ENCODE results near the gene ADGRL2.

ADGRL2 gene

GRCh38 chr1:81834268-81834667 is 33.5 kb downstream of the ADGRL2 start:
- WGBS = 93% methylated on average over 1 of the region's 2 CpGs

DNA sequence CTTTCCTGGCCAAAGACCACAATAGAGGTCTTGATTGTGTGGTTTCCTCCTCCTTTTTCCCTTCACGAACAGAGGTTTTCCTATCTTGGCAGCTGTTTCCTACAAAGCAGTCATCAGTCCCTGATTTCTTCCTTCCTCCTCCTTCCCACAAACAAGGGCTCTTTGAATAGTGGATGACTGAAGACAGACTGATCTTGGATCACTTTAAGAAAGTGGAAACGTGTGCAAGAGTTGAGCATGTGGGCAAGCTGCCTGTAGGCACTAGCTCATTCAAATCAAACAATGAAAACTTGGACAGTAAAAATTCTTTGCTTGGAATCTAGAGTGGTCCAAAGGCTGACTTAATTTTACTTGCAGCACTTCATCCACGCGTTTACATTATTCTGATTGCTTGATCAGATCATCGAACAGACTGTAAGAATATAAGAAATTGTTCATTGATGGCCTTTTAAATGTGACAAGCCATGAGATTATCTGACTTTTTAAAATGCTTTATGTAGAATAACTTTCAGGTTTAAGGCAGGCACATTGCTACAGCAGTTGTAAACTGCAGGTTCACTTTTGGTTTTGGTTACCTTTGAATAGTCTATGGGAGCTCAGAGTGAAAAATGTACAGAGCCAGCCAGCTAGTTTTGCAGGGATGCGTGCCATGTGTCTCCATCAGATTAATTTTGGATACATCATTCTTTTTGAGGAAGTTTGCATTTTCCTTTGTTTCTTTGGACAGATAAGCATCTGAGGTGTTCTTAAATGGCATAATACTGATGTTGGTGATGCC is 34.4 kb downstream of the ADGRL2 start:
- Histone ChIP-seq H3K27me3 (ENCODE audit: insufficient read depth, low read length) (no peaks in the 10 kb centered on the region), H3K4me3 (ENCODE audit: low read length) (no peak overlapping the region), H3K27ac (ENCODE audit: low read depth, low read length) (0 out of 2 replicates have a peak overlapping the region, but pooled peaks have one; percentile 5), H3K9ac (ENCODE audit: low read depth, low read length) (no peak overlapping the region), H3K9me3 (ENCODE audit: insufficient read depth, low read depth, low read length) (no peaks in the 10 kb centered on the region), H3K4me1 (ENCODE audit: insufficient read depth, low read length) (peaks cover 44% of the 10 kb centered on the region), H3K36me3 (ENCODE audit: insufficient read depth, low read length) (peaks cover 29% of the 10 kb centered on the region)
- 83% methylated on average over 6 of the region's 6 CpGs for WGBS

More at GRCh38 chr1:81834268-81834667, 33.5 kb downstream of the ADGRL2 start:
- Histone ChIP-seq H3K36me3 (ENCODE audit: insufficient read depth, low read length) (peaks cover 25% of the 10 kb centered on the region), H3K9ac (ENCODE audit: low read depth, low read length) (no peak overlapping the region), H3K27ac (ENCODE audit: low read depth, low read length) (no peak overlapping the region), H3K27me3 (ENCODE audit: insufficient read depth, low read length) (no peaks in the 10 kb centered on the region), H3K4me1 (ENCODE audit: insufficient read depth, low read length) (peaks cover 44% of the 10 kb centered on the region), H3K4me3 (ENCODE audit: low read length) (no peak overlapping the region), H3K9me3 (ENCODE audit: insufficient read depth, low read depth, low read length) (no peaks in the 10 kb centered on the region)

GRCh38 chr1:81836007-81836626 is 35.4 kb downstream of the ADGRL2 start:
- WGBS = 87% methylated on average over 4 of the region's 4 CpGs
- Histone ChIP-seq H3K4me1 (ENCODE audit: insufficient read depth, low read length) (peaks cover 44% of the 10 kb centered on the region), H3K36me3 (ENCODE audit: insufficient read depth, low read length) (peaks cover 39% of the 10 kb centered on the region), H3K9me3 (ENCODE audit: insufficient read depth, low read depth, low read length) (no peaks in the 10 kb centered on the region), H3K4me3 (ENCODE audit: low read length) (no peak overlapping the region), H3K9ac (ENCODE audit: low read depth, low read length) (no peak overlapping the region), H3K27me3 (ENCODE audit: insufficient read depth, low read length) (no peaks in the 10 kb centered on the region), H3K27ac (ENCODE audit: low read depth, low read length) (no peak overlapping the region; the same call in 1 of the 2 replicates)

DNA sequence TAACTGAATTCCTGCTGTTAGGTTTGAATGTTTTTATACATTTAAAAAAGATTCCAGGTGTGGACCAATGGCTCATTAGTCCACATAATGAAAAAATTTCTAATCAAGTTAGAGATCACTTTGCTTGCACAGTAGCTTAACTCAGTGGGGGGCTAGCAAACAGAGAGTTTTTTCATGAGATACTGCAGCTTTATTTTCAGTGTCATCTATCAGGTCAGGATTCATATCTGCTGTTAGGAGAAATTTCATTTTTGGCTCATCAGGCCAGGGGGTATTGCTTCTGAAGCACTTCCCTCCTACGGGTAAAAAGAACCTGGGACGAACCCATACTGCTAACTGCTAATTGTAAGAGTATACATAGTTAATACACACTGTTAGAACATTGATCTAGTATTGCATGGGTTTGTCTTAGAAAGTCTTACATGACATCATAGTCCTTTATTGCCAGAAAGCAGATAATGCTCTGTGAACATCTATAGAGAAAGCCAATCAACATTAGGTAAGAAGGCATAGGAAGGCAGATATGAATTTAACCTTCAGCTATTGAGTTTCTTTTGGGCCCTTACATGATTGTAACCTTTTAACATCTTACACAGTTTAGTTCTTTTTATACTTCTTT is 38.0 kb downstream of the ADGRL2 start:
- no peak overlapping the region for H3K27ac ChIP-seq (ENCODE audit: low read depth, low read length)
- H3K4me3 ChIP-seq (ENCODE audit: low read length) = no peak overlapping the region
- WGBS = 100% methylated on average over 1 of the region's 2 CpGs

GRCh38 chr1:81840805-81841204 is 40.1 kb downstream of the ADGRL2 start:
- peaks cover 76% of the 10 kb centered on the region for H3K36me3 ChIP-seq (ENCODE audit: insufficient read depth, low read length)
- H3K4me1 ChIP-seq (ENCODE audit: insufficient read depth, low read length) = peaks cover 11% of the 10 kb centered on the region; the same call in 1 of the 2 replicates
- no peak overlapping the region for H3K9ac ChIP-seq (ENCODE audit: low read depth, low read length)
- no peaks in the 10 kb centered on the region for H3K9me3 ChIP-seq (ENCODE audit: insufficient read depth, low read depth, low read length)
- WGBS = 97% methylated on average over 1 of the region's 1 CpG
- no peak overlapping the region for H3K27ac ChIP-seq (ENCODE audit: low read depth, low read length)
- H3K4me3 ChIP-seq (ENCODE audit: low read length) = no peak overlapping the region
- no peaks in the 10 kb centered on the region for H3K27me3 ChIP-seq (ENCODE audit: insufficient read depth, low read length)

More for the DNA sequence above, 38.0 kb downstream of the ADGRL2 start:
- Histone ChIP-seq H3K27me3 (ENCODE audit: insufficient read depth, low read length) (no peaks in the 10 kb centered on the region), H3K9me3 (ENCODE audit: insufficient read depth, low read depth, low read length) (no peaks in the 10 kb centered on the region), H3K36me3 (ENCODE audit: insufficient read depth, low read length) (peaks cover 56% of the 10 kb centered on the region), H3K9ac (ENCODE audit: low read depth, low read length) (no peak overlapping the region), H3K4me1 (ENCODE audit: insufficient read depth, low read length) (peaks cover 23% of the 10 kb centered on the region)

DNA sequence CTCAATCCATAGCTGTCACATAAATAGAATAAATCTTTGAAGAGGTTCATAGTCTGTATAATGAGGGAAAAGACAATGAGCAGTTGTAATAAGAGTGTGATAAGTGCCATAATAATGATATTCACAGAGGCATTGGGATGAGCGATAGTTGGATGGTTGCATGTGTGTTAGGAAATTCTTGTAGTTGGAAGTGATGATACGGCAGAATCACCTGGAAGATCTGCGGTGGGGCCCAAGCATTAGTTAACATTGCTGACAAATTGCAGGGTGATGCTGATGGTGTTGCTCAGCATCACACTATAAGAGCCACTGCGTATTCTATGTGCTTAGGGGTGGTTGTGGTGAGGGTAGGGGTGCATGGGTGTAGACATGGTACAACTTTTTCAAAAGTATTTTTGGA is 41.1 kb downstream of the ADGRL2 start:
- H3K9me3 ChIP-seq (ENCODE audit: insufficient read depth, low read depth, low read length) = no peaks in the 10 kb centered on the region
- peaks cover 17% of the 10 kb centered on the region for H3K4me1 ChIP-seq (ENCODE audit: insufficient read depth, low read length)
- H3K36me3 ChIP-seq (ENCODE audit: insufficient read depth, low read length) = peaks cover 82% of the 10 kb centered on the region
- H3K27ac ChIP-seq (ENCODE audit: low read depth, low read length) = no peak overlapping the region
- H3K9ac ChIP-seq (ENCODE audit: low read depth, low read length) = no peak overlapping the region
- 76% methylated on average over 4 of the region's 4 CpGs for WGBS
- H3K27me3 ChIP-seq (ENCODE audit: insufficient read depth, low read length) = no peaks in the 10 kb centered on the region
- H3K4me3 ChIP-seq (ENCODE audit: low read length) = no peak overlapping the region

DNA sequence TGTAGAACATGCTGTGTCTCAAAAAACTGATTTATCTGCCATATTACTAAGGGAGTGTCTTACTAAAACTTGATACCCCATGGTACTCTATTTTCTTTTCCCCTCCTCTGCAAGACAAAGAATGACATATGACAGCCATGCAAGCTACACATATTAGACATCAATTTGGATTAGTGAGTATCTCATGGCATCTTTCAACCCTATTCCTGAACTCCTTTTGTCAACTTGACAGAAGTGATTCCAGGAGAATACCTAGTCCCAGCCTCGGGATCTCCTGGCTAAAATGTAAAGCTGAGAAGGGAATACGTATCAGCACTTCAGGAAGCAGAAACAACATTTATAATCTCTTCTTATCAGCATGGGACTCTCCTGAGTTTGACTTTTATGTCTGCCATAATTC is 43.7 kb downstream of the ADGRL2 start:
- 91% methylated on average over 2 of the region's 2 CpGs for WGBS
- Histone ChIP-seq H3K9ac (ENCODE audit: low read depth, low read length) (no peak overlapping the region), H3K27me3 (ENCODE audit: insufficient read depth, low read length) (no peaks in the 10 kb centered on the region), H3K4me3 (ENCODE audit: low read length) (no peak overlapping the region), H3K27ac (ENCODE audit: low read depth, low read length) (no peak overlapping the region), H3K9me3 (ENCODE audit: insufficient read depth, low read depth, low read length) (no peaks in the 10 kb centered on the region), H3K4me1 (ENCODE audit: insufficient read depth, low read length) (peaks cover 44% of the 10 kb centered on the region), H3K36me3 (ENCODE audit: insufficient read depth, low read length) (peaks cover 60% of the 10 kb centered on the region)

- Histone ChIP-seq H3K27ac (ENCODE audit: low read depth, low read length) (0 out of 2 replicates have a peak overlapping the region, but pooled peaks have one; percentile 11), H3K4me1 (ENCODE audit: insufficient read depth, low read length) (peaks cover 62% of the 10 kb centered on the region), H3K9me3 (ENCODE audit: insufficient read depth, low read depth, low read length) (no peaks in the 10 kb centered on the region), H3K36me3 (ENCODE audit: insufficient read depth, low read length) (peaks cover 59% of the 10 kb centered on the region), H3K27me3 (ENCODE audit: insufficient read depth, low read length) (no peaks in the 10 kb centered on the region), H3K4me3 (ENCODE audit: low read length) (no peak overlapping the region), H3K9ac (ENCODE audit: low read depth, low read length) (no peak overlapping the region)
- 91% methylated on average over 1 of the region's 1 CpG for WGBS
These were observed 45.9 kb downstream of the ADGRL2 start for GRCh38 chr1:81846630-81847029.

DNA sequence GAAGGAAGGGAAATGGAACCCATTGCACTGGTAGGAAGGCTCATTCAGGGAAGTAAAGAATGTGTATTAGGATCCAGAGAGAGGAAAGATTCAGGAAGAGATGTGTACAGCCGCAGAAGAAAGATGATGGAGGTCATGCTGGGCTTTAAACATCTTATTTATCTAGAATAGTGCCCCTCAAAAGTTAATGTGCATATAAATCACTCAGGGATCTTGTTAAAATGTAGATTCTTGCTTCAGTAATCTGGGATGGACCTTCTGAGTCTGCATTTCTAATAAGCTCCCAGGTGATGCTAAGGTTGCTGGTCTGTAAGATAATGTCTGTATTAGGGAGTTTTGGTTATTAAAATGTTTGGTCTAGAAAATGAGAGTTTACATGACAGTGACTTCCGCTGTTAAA is 46.3 kb downstream of the ADGRL2 start:
- H3K4me3 ChIP-seq (ENCODE audit: low read length) = no peak overlapping the region
- H3K27ac ChIP-seq (ENCODE audit: low read depth, low read length) = no peak overlapping the region
- H3K9me3 ChIP-seq (ENCODE audit: insufficient read depth, low read depth, low read length) = no peaks in the 10 kb centered on the region
- H3K4me1 ChIP-seq (ENCODE audit: insufficient read depth, low read length) = peaks cover 62% of the 10 kb centered on the region
- peaks cover 55% of the 10 kb centered on the region for H3K36me3 ChIP-seq (ENCODE audit: insufficient read depth, low read length)
- 77% methylated on average over 2 of the region's 2 CpGs for WGBS
- H3K9ac ChIP-seq (ENCODE audit: low read depth, low read length) = no peak overlapping the region
- H3K27me3 ChIP-seq (ENCODE audit: insufficient read depth, low read length) = no peaks in the 10 kb centered on the region

- no peaks in the 10 kb centered on the region for H3K9me3 ChIP-seq (ENCODE audit: insufficient read depth, low read depth, low read length)
- H3K27ac ChIP-seq (ENCODE audit: low read depth, low read length) = peak overlapping the region; percentile 63
- H3K27me3 ChIP-seq (ENCODE audit: insufficient read depth, low read length) = no peaks in the 10 kb centered on the region
- H3K36me3 ChIP-seq (ENCODE audit: insufficient read depth, low read length) = peaks cover 46% of the 10 kb centered on the region
- WGBS = 67% methylated on average over 4 of the region's 5 CpGs
- no peak overlapping the region for H3K9ac ChIP-seq (ENCODE audit: low read depth, low read length)
- H3K4me1 ChIP-seq (ENCODE audit: insufficient read depth, low read length) = peaks cover 70% of the 10 kb centered on the region
- no peak overlapping the region for H3K4me3 ChIP-seq (ENCODE audit: low read length)
These were observed 48.3 kb downstream of the ADGRL2 start for GRCh38 chr1:81848880-81849682.

Measured in HUES64 (cell line).